Smooth muscle cell (in vitro differentiated cells): ENCODE measurements around the gene PRKG1. TPM values are rescaled to one million over a fixed set of nuclear protein-coding genes. Genes with fewer than 3 reads are reported as not detected.

ENCODE experiments used
- DNase-seq: peaks from one replicate; lab custom pipeline; 2025; ENCODE audit not compliant: unreplicated experiment; lab: John Stamatoyannopoulos, UW
- H2AFZ ChIP-seq: fragments of 200-600 bp; sonication (generic); 2 replicates; pipeline ENCODE4 v1.6.0; 2016; ENCODE audit warnings: antibody characterized with exemption, low read depth, mild to moderate bottlenecking
- H3F3A ChIP-seq: fragments of 200-600 bp; sonication (generic); 2 replicates; pipeline ENCODE4 v1.6.0; 2017; ENCODE audit warnings: antibody characterized with exemption, low read depth
- H3K27ac ChIP-seq: fragments of 200-600 bp; sonication (generic); 2 replicates; pipeline ENCODE4 v1.5.1; 2016; ENCODE audit warnings: low read depth, mild to moderate bottlenecking
- H3K27me3 ChIP-seq: fragments of 200-600 bp; sonication (generic); 2 replicates; pipeline ENCODE4 v1.6.1; 2016; ENCODE audit warnings: low read depth, mild to moderate bottlenecking
- H3K36me3 ChIP-seq: fragments of 200-600 bp; sonication (generic); 2 replicates; pipeline ENCODE4 v1.5.1; 2016; ENCODE audit warnings: low read depth
- H3K4me1 ChIP-seq: fragments of 200-600 bp; sonication (generic); 2 replicates; pipeline ENCODE4 v1.5.1; 2016; ENCODE audit warnings: low read depth
- H3K4me2 ChIP-seq: fragments of 200-600 bp; sonication (generic); 2 replicates; pipeline ENCODE4 v1.6.0; 2016; ENCODE audit warnings: mild to moderate bottlenecking
- H3K4me3 ChIP-seq: fragments of 200-600 bp; sonication (generic); 2 replicates; pipeline ENCODE4 v1.5.1; 2016; ENCODE audit warnings: mild to moderate bottlenecking
- H3K79me2 ChIP-seq: fragments of 200-600 bp; sonication (generic); 2 replicates; pipeline ENCODE4 v1.6.0; 2016; ENCODE audit warnings: low read depth, mild to moderate bottlenecking
- H3K9ac ChIP-seq: fragments of 200-600 bp; sonication (generic); 2 replicates; pipeline ENCODE4 v1.6.0; 2016; ENCODE audit warnings: low read depth
- H3K9me3 ChIP-seq: fragments of 200-600 bp; sonication (generic); replicated peaks from 2 replicates; pipeline ENCODE4 v1.5.1; 2016; ENCODE audit warnings: low read depth
- H4K20me1 ChIP-seq: fragments of 200-600 bp; sonication (generic); 2 replicates; pipeline ENCODE4 v1.6.0; 2016; ENCODE audit warnings: low read depth
- WGBS: methylation state at CpG from one replicate; pipeline ENCODE4 v1.1.7; 2016; ENCODE audit warnings: low lambda C conversion rate; 5-methylcytosine and 5-hydroxymethylcytosine counted together
- polyA plus RNA-seq: library from polyadenylated mRNA; unstranded; fragments of >200 nt; fragmentation: Nextera tagmentation; extraction: Ambion mirVana; gene quantifications from 2 replicates; pipeline ENCODE4 v1.2.1, GENCODE V29; 2016
- total RNA-seq: library from RNA; depleted of rRNA; stranded (reverse); fragments of >200 nt; gene quantifications from 2 replicates; pipeline ENCODE4 v1.2.3, GENCODE V29; 2014
- TF ChIP-seq, protein P1 (sequence below): fragments of 200-600 bp; sonication (generic); IDR thresholded peaks from 2 replicates; pipeline ENCODE4 v1.5.1; 2017; ENCODE audit warnings: borderline replicate concordance, mild to moderate bottlenecking, antibody characterized with exemption; ENCODE audit not compliant: insufficient read depth, poor library complexity, severe bottlenecking

PRKG1 gene
- total and polyA plus RNA-seq, 2 experiments from 2014 or later: 7.2 to 13.4 TPM

DNA sequence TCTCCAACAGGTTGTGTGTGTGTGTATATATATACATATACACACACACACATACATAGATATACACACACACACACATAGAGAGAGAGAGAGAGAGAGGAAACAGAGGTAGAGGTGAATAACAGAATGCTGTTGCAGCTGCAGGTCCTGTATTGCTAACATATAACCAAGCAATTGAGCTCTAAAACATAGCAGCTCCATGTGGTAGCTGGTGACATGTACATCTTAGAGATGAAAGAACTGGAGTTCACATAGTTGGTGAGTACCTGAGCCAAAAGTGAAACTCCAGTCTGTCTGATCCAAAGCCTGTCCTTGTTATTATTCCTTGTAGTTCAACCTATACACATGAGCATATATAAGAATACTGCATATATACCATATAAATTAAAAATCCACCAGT, 778.0 kb downstream of the PRKG1 start:
- H3K9ac ChIP-seq: no peak overlapping the region
- H3K36me3 ChIP-seq: no peaks in the 10 kb centered on the region
- H3F3A ChIP-seq: no peaks in the 10 kb centered on the region
- H3K27me3 ChIP-seq: no peaks in the 10 kb centered on the region
- no peak overlapping the region for H3K4me3 ChIP-seq
- peaks cover 3% of the 10 kb centered on the region for H3K4me1 ChIP-seq
- H4K20me1 ChIP-seq: no peaks in the 10 kb centered on the region
- no peaks in the 10 kb centered on the region for H3K79me2 ChIP-seq
- no peak for DNase-seq
- H3K4me2 ChIP-seq: no peak overlapping the region
- H3K9me3 ChIP-seq: no peaks in the 10 kb centered on the region
- no peak overlapping the region for H3K27ac ChIP-seq
- TF ChIP-seq, protein P1, sequence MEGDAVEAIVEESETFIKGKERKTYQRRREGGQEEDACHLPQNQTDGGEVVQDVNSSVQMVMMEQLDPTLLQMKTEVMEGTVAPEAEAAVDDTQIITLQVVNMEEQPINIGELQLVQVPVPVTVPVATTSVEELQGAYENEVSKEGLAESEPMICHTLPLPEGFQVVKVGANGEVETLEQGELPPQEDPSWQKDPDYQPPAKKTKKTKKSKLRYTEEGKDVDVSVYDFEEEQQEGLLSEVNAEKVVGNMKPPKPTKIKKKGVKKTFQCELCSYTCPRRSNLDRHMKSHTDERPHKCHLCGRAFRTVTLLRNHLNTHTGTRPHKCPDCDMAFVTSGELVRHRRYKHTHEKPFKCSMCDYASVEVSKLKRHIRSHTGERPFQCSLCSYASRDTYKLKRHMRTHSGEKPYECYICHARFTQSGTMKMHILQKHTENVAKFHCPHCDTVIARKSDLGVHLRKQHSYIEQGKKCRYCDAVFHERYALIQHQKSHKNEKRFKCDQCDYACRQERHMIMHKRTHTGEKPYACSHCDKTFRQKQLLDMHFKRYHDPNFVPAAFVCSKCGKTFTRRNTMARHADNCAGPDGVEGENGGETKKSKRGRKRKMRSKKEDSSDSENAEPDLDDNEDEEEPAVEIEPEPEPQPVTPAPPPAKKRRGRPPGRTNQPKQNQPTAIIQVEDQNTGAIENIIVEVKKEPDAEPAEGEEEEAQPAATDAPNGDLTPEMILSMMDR: no peak
- no peak overlapping the region for H2AFZ ChIP-seq

DNA sequence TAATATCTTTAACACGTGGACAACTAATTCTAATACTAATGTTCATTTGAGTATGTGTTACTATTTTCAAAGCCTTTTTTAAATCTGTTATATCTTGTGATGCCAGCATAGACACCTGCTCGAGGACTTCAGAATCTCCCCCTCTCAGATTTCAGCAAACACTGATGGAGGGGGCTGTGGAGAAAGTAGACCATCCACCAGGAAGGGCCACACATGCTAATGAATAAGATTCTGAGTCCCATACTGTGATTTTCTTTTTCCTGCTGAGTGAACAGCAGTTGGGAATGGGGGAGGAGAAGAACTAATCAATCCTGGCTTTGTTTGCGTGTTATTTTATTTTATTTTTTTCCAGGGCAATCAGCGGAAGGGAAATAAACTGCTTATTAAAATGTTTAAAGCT, 783.0 kb downstream of the PRKG1 start:
- Histone ChIP-seq H3K79me2 (no peaks in the 10 kb centered on the region), H3K27ac (no peak overlapping the region), H3K36me3 (no peaks in the 10 kb centered on the region), H3K27me3 (no peaks in the 10 kb centered on the region), H3K9me3 (no peaks in the 10 kb centered on the region), H3F3A (no peaks in the 10 kb centered on the region), H2AFZ (no peak overlapping the region), H4K20me1 (no peaks in the 10 kb centered on the region), H3K4me2 (no peak overlapping the region), H3K4me3 (no peak overlapping the region), H3K4me1 (peaks cover 10% of the 10 kb centered on the region), H3K9ac (no peak overlapping the region)
- TF ChIP-seq, protein P1: no peak
- WGBS: 81% methylated on average over 4 of the region's 4 CpGs
- DNase-seq: no peak

DNA sequence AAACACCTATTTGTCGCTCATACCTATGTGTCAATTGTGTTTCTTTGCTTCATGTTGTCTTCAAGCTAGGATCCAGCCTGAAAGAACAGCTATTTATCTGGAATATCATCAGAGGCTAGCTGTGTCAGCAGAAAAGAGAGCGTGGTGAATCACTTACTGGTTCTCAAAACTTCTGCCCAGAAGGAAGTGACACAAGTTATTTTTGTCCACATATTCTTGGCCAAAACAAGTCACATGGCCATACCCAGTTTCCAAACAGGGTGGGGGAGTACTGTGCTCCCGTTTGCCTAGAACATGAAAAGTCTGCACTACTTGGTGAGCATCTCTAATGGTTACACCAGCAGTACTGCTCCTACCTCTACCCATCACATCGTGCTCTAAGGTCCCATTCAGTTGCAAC, 786.0 kb downstream of the PRKG1 start:
- DNase-seq: no peak
- H3K9me3 ChIP-seq: no peaks in the 10 kb centered on the region
- TF ChIP-seq, protein P1: no peak
- no peak overlapping the region for H3K4me2 ChIP-seq
- no peak overlapping the region for H3K9ac ChIP-seq
- H2AFZ ChIP-seq: no peak overlapping the region
- no peaks in the 10 kb centered on the region for H4K20me1 ChIP-seq
- WGBS: 71% methylated on average over 4 of the region's 4 CpGs
- H3K27me3 ChIP-seq: no peaks in the 10 kb centered on the region
- H3K4me3 ChIP-seq: no peak overlapping the region
- no peaks in the 10 kb centered on the region for H3F3A ChIP-seq
- peaks cover 10% of the 10 kb centered on the region for H3K4me1 ChIP-seq
- no peak overlapping the region for H3K27ac ChIP-seq
- no peaks in the 10 kb centered on the region for H3K36me3 ChIP-seq
- no peaks in the 10 kb centered on the region for H3K79me2 ChIP-seq

DNA sequence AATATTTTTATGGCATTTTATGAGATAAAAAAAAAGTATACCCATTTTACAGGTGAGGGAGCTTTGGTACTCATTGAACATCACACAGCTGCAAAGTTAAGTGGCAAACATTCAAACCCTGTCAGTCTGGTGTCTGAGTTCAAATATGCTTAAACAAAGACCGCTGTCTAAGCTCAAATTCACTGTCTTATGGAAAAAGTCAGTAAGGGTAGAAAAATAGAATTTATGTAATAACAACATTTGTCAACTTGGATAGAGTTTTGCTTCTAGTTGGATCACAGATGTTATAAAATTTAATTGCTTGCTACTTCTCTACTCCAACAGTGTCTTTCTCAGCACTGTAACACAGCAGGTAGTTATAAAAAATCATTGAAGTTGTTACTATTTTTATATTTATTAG, 786.8 kb downstream of the PRKG1 start:
- WGBS: 92% methylated on average over 1 of the region's 1 CpG
- no peak overlapping the region for H3K4me2 ChIP-seq
- peaks cover 10% of the 10 kb centered on the region for H3K4me1 ChIP-seq
- no peak overlapping the region for H3K4me3 ChIP-seq
- no peak overlapping the region for H3K9ac ChIP-seq
- no peaks in the 10 kb centered on the region for H3K27me3 ChIP-seq
- DNase-seq: no peak
- H3K27ac ChIP-seq: no peak overlapping the region
- TF ChIP-seq, protein P1: no peak
- no peaks in the 10 kb centered on the region for H3K79me2 ChIP-seq
- no peaks in the 10 kb centered on the region for H3K36me3 ChIP-seq
- no peaks in the 10 kb centered on the region for H3K9me3 ChIP-seq
- no peak overlapping the region for H2AFZ ChIP-seq
- no peaks in the 10 kb centered on the region for H3F3A ChIP-seq
- H4K20me1 ChIP-seq: no peaks in the 10 kb centered on the region
